GM21576 (cell line): ENCODE measurements around the gene DPP9.

ENCODE experiments used
- ATAC-seq: cut with Tn5 transposase; IDR thresholded peaks from one replicate; pipeline ENCODE4 v1.9.1; 2021; ENCODE audit warnings: mild to moderate bottlenecking, moderate library complexity; ENCODE audit not compliant: unreplicated experiment

DPP9 gene

GRCh38 chr19:4662020-4662695, 61.5 kb downstream of the DPP9 start:
- ATAC-seq = no peak

DNA sequence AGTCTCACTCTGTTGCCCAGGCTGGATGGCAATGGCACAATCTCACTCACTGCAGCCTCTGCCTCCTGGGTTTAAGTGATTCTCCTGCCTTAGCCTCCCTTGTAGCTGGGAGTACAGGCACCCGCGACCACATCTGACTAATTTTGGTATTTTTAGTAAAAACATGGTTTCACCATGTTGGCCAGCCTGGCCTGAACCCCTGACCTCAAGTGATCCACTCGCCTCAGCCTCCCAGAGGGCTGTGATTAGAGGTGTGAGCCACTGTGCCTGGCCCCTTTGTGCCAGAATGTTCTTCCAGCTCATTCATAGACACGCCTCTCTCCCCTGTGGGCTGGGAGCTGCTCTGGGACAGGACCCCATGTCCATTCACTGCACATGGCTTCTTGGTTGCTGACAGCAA, 62.6 kb downstream of the DPP9 start:
- no peak for ATAC-seq

GRCh38 chr19:4660181-4660791, 63.4 kb downstream of the DPP9 start:
- no peak for ATAC-seq

- ATAC-seq = no peak
These were observed 65.8 kb downstream of the DPP9 start for GRCh38 chr19:4657835-4658234.

- no peak for ATAC-seq
These were observed 66.4 kb downstream of the DPP9 start for GRCh38 chr19:4657262-4657661.

- ATAC-seq = no peak
These were observed 67.5 kb downstream of the DPP9 start for GRCh38 chr19:4656102-4656501.

DNA sequence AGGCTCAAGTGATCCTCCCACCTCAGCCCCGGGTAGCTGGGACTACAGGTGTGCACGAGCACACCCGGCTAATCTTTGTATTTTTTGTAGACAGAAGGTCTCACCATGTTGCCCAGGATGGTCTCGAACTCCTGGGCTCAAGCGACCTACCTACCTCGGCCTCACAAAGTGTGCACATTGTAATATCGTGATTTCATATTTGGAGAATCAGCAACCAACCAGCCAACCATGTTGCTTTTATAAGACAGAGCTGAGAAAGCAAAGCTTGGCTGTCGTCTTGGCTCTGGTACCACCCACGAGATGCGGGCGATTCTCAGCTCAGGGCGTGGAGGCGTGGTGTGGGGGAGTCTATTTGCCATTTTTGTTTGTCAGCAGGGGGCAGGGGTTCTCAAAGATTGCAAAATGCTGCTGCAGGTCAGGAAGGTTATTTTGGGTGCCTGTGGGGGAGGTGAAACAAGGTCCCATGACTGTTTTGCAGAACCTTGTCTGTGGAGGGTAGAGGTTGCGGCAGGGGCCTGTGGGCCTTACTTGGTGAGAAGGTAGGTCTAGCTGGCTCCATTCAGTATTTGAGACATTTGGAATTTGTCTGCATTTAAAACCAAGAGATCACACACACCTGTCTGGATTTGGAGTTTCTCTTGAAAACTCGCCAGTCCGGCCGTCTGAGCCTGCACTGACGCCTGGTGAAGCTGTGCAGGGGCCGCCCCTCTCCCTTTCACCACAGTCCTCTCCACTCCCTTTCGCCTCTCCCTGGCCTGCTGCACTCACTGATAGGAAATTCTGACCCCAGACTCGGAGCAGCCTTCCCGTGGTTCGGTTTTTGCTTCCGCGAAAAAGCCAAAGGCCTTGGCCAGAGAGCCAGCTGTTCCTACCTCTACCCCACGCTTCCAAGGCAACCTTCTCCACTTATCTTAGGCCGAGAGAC, 68.9 kb downstream of the DPP9 start:
- no peak for ATAC-seq

DNA sequence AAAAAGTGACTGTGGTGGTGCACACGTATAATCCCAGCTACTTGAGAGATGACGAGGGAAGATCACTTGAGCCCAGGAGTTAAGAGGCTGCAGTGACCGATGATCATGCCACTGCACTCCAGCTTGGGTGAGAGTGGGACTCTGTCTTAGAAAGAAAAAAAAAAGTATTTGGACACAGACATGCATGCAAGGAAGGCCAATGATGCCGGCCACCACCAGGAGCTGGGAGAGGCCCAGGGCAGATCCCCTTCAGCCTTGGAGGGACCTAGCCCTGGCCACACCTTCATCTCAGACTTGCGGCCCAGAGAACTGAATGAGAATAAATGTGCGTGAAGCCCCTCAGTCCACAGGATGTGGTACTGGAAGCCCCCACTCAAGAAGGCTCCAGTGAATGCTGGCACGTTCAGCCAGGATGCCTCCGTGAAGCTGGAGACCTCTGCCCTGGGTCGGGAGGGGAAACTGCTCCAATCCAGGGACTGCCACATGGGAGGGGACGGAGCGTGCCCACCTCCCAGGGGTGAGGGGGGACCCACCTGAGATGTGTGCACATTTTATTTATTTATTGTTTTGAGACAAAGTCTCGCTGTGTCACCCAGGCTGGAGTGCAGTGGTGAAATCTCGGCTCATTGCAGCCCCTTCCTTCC, 69.7 kb downstream of the DPP9 start:
- no peak for ATAC-seq

- ATAC-seq = no peak
These were observed 71.6 kb downstream of the DPP9 start for GRCh38 chr19:4652075-4652474.

DNA sequence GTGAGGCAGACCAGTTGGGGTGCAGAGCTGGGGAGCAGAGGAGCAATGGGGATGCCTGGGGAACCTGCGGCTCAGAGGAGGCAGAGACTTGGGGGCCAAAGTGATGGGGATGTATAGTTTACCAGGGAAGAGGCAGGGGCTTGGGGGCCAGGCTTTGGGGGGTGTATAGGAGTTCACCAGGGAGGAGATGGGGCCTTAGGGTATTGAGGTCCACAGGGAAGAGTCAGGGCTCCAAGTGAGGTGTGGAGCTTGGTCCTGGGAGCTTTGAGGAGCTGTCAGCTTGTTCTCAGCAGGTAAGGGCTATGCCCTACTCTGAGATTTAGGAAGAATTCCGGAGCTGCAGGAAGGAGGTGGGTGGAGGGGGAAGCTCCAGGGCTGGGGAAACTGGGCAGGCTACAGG, 73.5 kb downstream of the DPP9 start:
- ATAC-seq = no peak

DNA sequence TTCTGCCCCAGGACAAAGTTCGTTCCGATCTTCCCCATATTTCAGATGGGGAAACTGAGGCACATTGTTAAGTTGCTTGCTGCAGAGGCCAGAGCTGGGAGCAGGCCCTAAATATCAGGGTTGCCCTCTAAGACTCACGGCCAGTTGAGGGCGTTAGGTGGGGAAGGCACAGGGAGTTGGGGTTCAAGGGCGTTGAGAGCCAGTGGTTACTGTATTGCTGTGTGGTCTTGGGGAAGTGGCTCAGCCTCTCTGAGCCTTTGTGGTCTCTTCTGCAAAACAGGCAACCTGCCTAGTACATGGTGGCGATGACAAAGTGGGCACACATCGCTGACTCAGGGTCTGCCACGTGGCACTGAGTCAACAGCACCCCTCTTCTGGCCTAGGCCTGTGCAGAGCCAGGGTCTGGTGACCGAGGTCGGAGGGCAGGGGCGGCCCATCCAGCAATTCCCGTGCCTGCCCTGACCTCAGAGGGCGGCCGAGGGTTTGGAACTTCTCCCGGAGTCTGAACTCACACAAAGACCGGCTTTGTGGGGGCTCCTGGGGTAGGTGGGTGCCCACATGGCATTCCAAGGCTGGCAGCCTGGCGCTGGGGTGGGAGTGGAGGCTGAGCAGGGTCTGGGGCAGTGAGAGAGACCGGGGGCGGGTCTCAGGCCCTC, 74.1 kb downstream of the DPP9 start:
- ATAC-seq = no peak

DNA sequence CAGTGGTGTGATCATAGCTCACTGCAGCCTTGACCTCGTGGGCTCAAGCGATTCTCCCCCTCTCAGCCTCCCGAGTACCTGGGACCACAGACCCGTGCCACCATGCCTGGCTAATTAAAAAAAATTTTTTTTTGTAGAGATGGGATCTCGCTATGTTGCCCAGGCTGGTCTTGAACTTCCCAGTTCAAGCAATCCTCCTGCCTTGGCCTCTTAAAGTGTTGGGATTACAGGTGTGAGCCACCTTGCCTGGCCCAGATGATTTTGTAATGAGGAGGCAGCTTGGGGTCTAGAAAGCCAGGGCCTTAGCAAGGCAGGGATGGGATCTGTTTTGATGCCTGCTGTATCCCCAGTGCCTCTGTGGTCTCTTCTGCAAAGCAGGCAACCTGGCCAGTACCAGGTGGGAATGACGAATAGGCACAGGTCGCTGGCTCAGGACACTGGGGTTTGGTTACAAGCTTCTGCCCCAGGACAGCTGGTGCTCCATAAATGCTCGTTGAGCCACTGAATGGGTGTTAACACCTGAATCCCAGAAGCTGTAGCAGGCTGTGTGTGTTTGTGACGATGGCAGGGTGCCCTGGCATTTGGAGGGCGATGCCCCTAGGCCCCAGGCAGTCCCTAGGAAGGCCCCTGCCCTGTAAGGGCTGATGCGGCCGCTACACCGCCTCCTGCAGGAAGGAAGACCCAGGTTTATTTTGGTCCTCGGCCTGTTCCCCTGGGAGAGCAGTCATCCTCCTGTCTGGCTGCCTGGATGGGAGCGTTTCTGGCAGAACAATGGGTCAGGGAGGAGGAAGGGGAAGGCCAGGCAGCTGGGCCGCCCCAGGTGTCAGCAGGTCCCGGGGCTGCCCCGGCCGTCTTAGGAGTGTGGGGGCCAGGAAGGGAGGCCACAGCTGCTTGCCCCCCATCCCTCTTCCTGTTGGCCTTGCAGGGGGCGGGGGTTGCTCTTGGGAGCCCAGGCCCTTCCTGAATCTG, 75.7 kb downstream of the DPP9 start:
- no peak for ATAC-seq

DNA sequence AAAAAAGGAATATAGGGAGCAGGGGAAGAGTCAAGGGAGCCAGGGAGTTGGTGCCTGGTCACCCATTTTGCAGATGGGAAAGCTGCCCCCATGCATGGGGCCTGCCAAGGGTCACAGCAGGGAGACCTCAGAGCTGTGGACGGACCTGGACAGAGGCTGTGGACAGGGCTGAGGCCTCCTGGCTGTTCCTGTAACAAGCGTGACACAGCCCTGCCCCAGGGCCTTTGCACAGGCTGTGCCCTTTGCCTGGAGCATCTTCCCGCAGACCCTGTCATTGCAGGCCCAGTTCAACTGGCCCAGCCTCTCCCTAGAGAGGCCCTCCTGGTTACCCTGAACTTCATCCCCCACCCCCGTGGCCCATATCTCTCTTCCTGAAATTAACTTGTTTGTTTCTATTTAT, 77.9 kb downstream of the DPP9 start:
- no peak for ATAC-seq

DNA sequence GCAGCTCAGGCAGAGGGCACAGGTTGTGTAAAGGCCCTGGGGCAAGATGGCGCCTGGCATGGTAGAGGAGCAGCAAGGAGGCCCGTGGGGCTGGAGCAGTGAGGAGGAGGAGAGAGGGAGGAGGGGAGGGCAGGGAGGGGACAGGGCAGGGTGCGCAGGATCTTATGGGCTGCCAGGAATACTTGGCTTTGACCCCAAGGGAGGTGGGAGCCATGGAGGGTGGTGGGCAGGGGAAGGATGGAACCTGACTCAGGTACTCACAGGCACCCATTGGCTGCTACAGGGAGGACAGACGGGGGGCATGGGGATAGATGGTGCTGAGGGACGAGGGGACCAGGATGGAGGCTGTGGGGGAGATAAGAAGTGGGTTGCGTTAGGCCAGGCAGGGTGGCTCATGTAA, 81.0 kb downstream of the DPP9 start:
- ATAC-seq = no peak

DNA sequence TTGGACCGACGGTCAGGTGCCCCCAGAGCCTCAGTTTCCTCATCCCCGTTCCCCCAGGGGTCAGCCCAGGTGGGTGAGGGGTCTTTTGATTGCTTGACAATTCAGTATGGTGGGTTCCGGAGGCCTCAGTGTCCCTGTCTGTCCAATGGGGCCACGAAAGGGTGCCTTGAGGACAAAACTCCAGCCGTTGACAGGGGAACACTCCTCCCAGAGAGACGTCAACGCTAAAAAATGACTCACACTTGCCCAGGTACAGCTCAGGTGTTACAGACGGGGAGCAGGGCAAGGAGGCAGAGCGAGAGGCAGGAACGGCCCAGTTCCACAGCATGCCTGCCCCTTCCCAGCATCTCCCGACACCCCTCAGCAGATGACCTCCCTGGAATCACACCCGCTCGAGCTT, 82.5 kb downstream of the DPP9 start:
- ATAC-seq = no peak

- ATAC-seq = no peak
These were observed 83.2 kb downstream of the DPP9 start for GRCh38 chr19:4640247-4641000.

GRCh38 chr19:4639531-4640246, 84.0 kb downstream of the DPP9 start:
- ATAC-seq = peak; percentile 4

DNA sequence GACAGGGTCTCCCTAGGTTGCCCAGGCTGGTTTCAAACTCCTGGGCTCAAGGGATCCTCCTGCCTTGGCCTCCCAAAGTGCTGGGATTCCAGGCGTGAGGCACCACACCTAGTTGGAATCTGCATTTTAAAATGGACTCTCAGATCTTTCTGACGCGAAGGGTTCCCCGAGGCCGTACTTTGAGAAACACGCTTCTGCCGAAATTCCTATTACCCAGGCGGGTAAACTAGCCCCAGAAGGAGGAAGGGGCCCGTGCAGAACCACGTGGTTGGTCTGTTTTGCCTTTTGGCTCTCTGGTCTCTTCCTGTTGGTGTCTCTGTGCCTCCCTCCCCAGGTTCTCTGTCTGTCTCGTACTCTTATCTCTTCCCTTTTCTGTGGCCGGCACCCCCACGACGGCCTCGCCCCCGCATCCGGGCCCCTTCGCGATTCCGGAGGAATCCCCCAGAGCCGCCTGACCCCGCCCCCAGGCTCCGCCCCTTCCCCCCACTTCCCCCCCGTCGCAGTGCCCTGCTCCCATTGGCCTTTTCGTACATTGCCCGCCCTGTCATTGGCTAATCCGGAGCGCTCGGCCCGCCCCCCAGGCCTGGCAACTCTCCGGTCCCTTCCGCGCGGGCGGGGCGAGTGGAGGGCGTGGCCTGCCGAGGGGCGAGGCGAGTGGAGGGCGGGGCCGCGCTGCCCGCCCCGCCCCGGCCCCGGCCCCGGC, 84.7 kb downstream of the DPP9 start, which contains the start of gene TNFAIP8L1:
Gene TNFAIP8L1, plus strand, starts transcription at position 689 of the 703 bp plus-strand sequence. CDS start 12,354 bp downstream, outside the sequence.
- ATAC-seq = peak; percentile 75
